ENCODE results near the gene HEXA.

DNA sequence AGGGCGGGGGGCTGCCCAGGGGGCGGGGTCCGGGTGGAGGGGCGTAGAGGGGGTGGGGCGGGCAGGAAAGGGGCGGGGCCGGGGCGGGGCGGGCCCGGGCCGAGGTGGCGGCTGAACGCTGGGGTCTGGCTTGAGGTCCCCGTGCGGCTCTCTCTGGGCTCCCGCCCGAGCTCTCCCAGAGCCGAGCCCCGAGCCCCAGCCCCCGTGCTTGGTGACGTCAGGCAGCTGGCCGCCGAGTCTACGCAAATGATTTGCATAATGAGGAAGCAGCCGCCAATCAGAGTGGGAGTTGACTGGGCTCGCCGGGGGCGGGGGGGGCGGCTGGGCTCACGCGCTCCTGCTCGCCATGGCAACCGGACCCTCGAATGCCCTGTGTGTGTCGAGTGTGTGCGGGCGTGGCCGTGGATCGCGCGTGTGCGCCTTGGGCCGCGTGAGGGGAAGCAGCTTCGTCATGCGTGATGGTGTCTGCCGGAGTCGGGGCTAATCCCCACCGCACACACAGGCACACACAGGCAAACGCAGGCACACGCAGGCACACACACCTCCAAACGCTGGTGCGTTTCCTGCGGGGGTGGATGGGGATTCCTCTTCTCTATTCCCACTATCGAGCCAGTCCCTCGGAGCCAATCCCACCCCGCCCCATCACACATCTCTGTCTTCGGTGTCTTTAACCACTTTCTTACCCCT is 55.7 kb downstream of the HEXA start, which contains the start of gene CELF6:
- TF ChIP-seq, protein P1, sequence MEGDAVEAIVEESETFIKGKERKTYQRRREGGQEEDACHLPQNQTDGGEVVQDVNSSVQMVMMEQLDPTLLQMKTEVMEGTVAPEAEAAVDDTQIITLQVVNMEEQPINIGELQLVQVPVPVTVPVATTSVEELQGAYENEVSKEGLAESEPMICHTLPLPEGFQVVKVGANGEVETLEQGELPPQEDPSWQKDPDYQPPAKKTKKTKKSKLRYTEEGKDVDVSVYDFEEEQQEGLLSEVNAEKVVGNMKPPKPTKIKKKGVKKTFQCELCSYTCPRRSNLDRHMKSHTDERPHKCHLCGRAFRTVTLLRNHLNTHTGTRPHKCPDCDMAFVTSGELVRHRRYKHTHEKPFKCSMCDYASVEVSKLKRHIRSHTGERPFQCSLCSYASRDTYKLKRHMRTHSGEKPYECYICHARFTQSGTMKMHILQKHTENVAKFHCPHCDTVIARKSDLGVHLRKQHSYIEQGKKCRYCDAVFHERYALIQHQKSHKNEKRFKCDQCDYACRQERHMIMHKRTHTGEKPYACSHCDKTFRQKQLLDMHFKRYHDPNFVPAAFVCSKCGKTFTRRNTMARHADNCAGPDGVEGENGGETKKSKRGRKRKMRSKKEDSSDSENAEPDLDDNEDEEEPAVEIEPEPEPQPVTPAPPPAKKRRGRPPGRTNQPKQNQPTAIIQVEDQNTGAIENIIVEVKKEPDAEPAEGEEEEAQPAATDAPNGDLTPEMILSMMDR (IDR thresholded peaks at IDR 0.05): no peak
- TF ChIP-seq POLR2A (IDR thresholded peaks at IDR 0.05): no peak
